PFSK-1 (cell line): ENCODE measurements around the gene TDRD3.

Source experiments
- FOXP2 ChIP-seq: optimal IDR thresholded peaks from 2 replicates; pipeline ENCODE3; 2011; ENCODE audit warnings: borderline replicate concordance, control low read depth, inconsistent platforms; ENCODE audit not compliant: insufficient read depth; ENCODE audit errors: extremely low read length, extremely low read depth
- POLR2AphosphoS5 ChIP-seq: IDR thresholded peaks from 2 replicates; pipeline ENCODE4 v1.6.1; 2012; ENCODE audit warnings: low read depth, mild to moderate bottlenecking, control low read depth, low read length, moderate library complexity
- REST ChIP-seq, 2 experiments: IDR thresholded peaks; 2 replicates each; pipeline versions ENCODE4 v1.6.1 to v1.8.0; 2011 to 2012; ENCODE audit warnings: low read depth in 2 of 2, low read length in 2 of 2, control low read depth in 1 of 2, inconsistent platforms in 1 of 2, mild to moderate bottlenecking in 1 of 2, moderate library complexity in 1 of 2; ENCODE audit not compliant: insufficient read depth in 1 of 2
- SIN3A ChIP-seq: IDR thresholded peaks from 2 replicates; pipeline ENCODE4 v1.6.1; 2012; ENCODE audit warnings: mild to moderate bottlenecking, low read length, moderate library complexity, borderline replicate concordance; ENCODE audit not compliant: insufficient read depth
- TAF1 ChIP-seq: IDR thresholded peaks from 2 replicates; pipeline ENCODE4 v1.6.1; 2012; ENCODE audit warnings: low read length, control low read depth, borderline replicate concordance; ENCODE audit not compliant: insufficient read depth

The TDRD3 gene

GRCh38 chr13:60410299-60410698 lies 13.3 kb downstream of the TDRD3 start:
- TF ChIP-seq TAF1 (no peak), POLR2AphosphoS5 (no peak), SIN3A (no peak), REST (IDR thresholded peaks at IDR 0.05; ENCODE audit: insufficient read depth in 1 of 2, low read depth in 2 of 2, low read length in 2 of 2) (no peak), FOXP2 (no peak)

- TF ChIP-seq SIN3A: no peak
- no peak for TF ChIP-seq REST (IDR thresholded peaks at IDR 0.05; ENCODE audit: insufficient read depth in 1 of 2, low read depth in 2 of 2, low read length in 2 of 2)
- TF ChIP-seq TAF1: no peak
- TF ChIP-seq FOXP2: no peak
- no peak for TF ChIP-seq POLR2AphosphoS5
Observed at GRCh38 chr13:60411464-60411863, 14.4 kb downstream of the TDRD3 start.

DNA sequence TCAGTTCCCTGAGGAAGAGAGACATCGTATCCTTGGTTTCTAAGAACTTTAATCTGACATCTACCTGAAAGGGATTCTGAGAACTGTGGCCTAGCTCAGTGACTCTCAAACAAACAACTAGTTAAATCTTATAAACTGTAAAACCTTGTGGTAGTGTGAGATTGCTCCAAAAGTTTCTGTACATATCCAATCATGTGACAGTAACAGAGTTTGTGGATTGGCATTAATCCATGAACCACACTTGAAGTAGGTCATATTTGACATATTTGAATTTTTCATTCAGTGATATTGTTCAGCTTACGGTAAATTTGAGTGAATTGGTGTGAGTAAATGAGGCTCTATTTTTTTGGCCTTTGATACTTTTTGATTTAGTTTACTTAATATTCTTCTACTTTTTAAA lies 15.0 kb downstream of the TDRD3 start:
- no peak for TF ChIP-seq FOXP2
- no peak for TF ChIP-seq REST (IDR thresholded peaks at IDR 0.05; ENCODE audit: insufficient read depth in 1 of 2, low read depth in 2 of 2, low read length in 2 of 2)
- TF ChIP-seq TAF1: no peak
- TF ChIP-seq POLR2AphosphoS5: no peak
- no peak for TF ChIP-seq SIN3A

DNA sequence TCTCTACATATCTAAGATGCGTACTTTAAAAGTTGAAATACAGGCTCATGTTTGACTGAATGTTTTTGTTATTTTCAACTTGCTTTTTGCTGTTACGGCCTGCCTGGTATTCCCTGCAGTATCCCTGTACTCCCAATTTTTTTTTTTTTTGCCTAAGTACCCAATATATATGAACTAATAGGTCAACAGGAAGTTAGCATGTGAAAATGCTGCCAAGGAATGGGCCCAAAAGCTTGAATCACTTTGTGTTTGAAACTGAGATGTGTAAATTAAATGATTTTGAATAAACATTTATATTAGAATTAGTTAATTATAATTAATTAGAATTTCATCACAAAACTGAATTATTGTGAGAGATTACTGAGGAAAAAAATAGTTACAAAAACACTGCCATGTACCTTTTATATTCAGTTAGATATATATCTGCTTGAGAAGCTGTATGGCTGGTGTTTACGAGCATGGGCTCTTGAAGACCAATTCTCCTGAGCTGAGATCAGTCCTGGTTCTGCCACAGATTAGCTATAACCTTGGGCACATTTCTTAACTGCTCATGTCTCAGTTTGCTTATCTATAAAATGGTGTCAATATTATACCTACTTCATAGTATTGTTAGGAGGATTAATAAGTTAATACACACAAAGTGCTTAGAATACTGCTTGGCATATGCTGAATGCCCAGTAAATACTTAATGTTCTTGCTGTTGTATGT lies 16.0 kb downstream of the TDRD3 start:
- TF ChIP-seq TAF1: no peak
- no peak for TF ChIP-seq SIN3A
- no peak for TF ChIP-seq REST (IDR thresholded peaks at IDR 0.05; ENCODE audit: insufficient read depth in 1 of 2, low read depth in 2 of 2, low read length in 2 of 2)
- TF ChIP-seq FOXP2: no peak
- no peak for TF ChIP-seq POLR2AphosphoS5

DNA sequence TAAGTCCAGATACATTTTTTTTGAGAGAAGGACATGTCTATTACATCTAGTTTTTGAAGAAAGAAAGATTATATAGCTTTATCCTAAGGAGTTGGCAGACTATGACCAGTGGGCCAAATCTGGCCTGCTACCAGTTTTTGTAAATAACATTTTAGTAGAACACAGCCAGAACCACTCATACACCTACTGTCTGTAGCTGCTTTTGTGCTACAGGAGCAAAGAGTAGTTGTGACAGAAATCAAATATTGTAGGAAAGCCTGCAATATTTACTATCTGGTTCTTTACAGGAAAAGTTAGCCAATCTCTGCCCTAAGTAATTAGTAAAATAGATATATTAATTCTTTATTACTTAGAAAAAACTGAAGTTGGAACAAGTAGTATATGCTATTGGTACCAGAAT lies 17.2 kb downstream of the TDRD3 start:
- TF ChIP-seq TAF1 (no peak), FOXP2 (no peak), REST (IDR thresholded peaks at IDR 0.05; ENCODE audit: insufficient read depth in 1 of 2, low read depth in 2 of 2, low read length in 2 of 2) (no peak), POLR2AphosphoS5 (no peak), SIN3A (no peak)
